ENCODE measurements around the gene YEATS4. TPM values are rescaled to one million over a fixed set of nuclear protein-coding genes. Genes with fewer than 3 reads are reported as not detected.

Gene YEATS4
- total and polyA plus RNA-seq, 9 of the 15 experiments (the other 6 are each of a cell fraction or from before 2014, with no cell fraction given) = 25.9 to 92.2 (median 49.2) TPM

GRCh38 chr12:69386921-69387320 lies 27.4 kb downstream of the YEATS4 start:
- TF ChIP-seq ZNF175 (CRISPR knock-in tag; IDR thresholded peaks at IDR 0.05; ENCODE audit: low read depth) (no peak), FOXM1 (IDR thresholded peaks at IDR 0.05; ENCODE audit: low read depth) (no peak), FOXM1 (CRISPR knock-in tag; IDR thresholded peaks at IDR 0.05; ENCODE audit: low read depth) (no peak), C11orf30 (IDR thresholded peaks at IDR 0.05; ENCODE audit: low read depth) (0 out of 2 replicates have a peak, but pooled peaks have one; percentile 13)
- no TSS peak for BruUV-seq (replicated peaks)
- no peaks in the 10 kb centered on the region for H4K20me1 ChIP-seq (replicated peaks; ENCODE audit: control insufficient read depth, insufficient read depth, low read length)
- no peak overlapping the region for H3K9ac ChIP-seq (ENCODE audit: insufficient read depth in 1 of 2, low read depth in 2 of 2, low read length in 2 of 2)
- no peak for ATAC-seq
- H3K4me1 ChIP-seq (replicated peaks in 1 of 2; ENCODE audit: control insufficient read depth in 2 of 2, insufficient read depth in 2 of 2, low read length in 2 of 2) = no peaks in the 10 kb centered on the region; a peak in 1 of 5 replicates
- H3K4me3 ChIP-seq = no peak overlapping the region
- H3K9me3 ChIP-seq (replicated peaks; ENCODE audit: control insufficient read depth, insufficient read depth, low read depth, low read length) = no peaks in the 10 kb centered on the region
- ChIA-PET CTCF (ENCODE audit: low intra/inter-chr PET ratio) (no interaction called here), POLR2A (no interaction called here)
- H3K27me3 ChIP-seq (ENCODE audit: control insufficient read depth in 2 of 2, insufficient read depth in 2 of 2, low read length in 2 of 2) = no peaks in the 10 kb centered on the region
- no peak overlapping the region for H3K27ac ChIP-seq (ENCODE audit: extremely low read depth, low read depth, low read length)
- in situ Hi-C loops (cut with MboI) = no loop called here
- no peak for DNase-seq (ENCODE audit: extremely low read depth in 1 of 4, low spot score in 3 of 4)
- H3K9me1 ChIP-seq (ENCODE audit: control insufficient read depth, insufficient read depth, low read length) = no peaks in the 10 kb centered on the region
- 97% methylated on average over 2 of the region's 2 CpGs for WGBS (ENCODE audit: insufficient coverage, low coverage, missing lambda C conversion rate)
- no peak overlapping the region for H3K4me2 ChIP-seq (ENCODE audit: insufficient read depth, low read length)
- intact Hi-C loops (cut with micrococcal nuclease) = no loop called here
- peaks cover 58% of the 10 kb centered on the region for H3K36me3 ChIP-seq (ENCODE audit: control insufficient read depth, insufficient read depth, low read length)
- no peak overlapping the region for H2AFZ ChIP-seq (ENCODE audit: low read depth, low read length)
- FAIRE-seq = no peak
- no peaks in the 10 kb centered on the region for H3K79me2 ChIP-seq (ENCODE audit: control insufficient read depth, insufficient read depth, low read length)

- CTCF ChIA-PET (ENCODE audit: low intra/inter-chr PET ratio) = interaction anchor here (0.8 to 1.6 kb wide), 2 partner anchors 98 to 183 kb away, joined by 3 to 11 read pairs; no protein-coding TSS in a partner anchor
- Histone ChIP-seq H3K9ac (ENCODE audit: insufficient read depth in 1 of 2, low read depth in 2 of 2, low read length in 2 of 2) (no peak overlapping the region), H3K27me3 (ENCODE audit: control insufficient read depth in 2 of 2, insufficient read depth in 2 of 2, low read length in 2 of 2) (no peaks in the 10 kb centered on the region), H3K36me3 (ENCODE audit: control insufficient read depth, insufficient read depth, low read length) (peaks cover 47% of the 10 kb centered on the region), H3K9me3 (replicated peaks; ENCODE audit: control insufficient read depth, insufficient read depth, low read depth, low read length) (no peaks in the 10 kb centered on the region), H3K9me1 (ENCODE audit: control insufficient read depth, insufficient read depth, low read length) (no peaks in the 10 kb centered on the region), H3K4me2 (ENCODE audit: insufficient read depth, low read length) (no peak overlapping the region), H3K4me3 (no peak overlapping the region), H3K27ac (ENCODE audit: extremely low read depth, low read depth, low read length) (no peak overlapping the region), H3K4me1 (replicated peaks in 1 of 2; ENCODE audit: control insufficient read depth in 2 of 2, insufficient read depth in 2 of 2, low read length in 2 of 2) (no peaks in the 10 kb centered on the region; a peak in 1 of 5 replicates), H2AFZ (ENCODE audit: low read depth, low read length) (no peak overlapping the region), H4K20me1 (replicated peaks; ENCODE audit: control insufficient read depth, insufficient read depth, low read length) (no peaks in the 10 kb centered on the region), H3K79me2 (ENCODE audit: control insufficient read depth, insufficient read depth, low read length) (no peaks in the 10 kb centered on the region)
- peak; percentile 51 for FAIRE-seq
- no TSS peak for BruUV-seq (replicated peaks)
- peak; percentile 58; the same call in 1 of the 3 replicates for ATAC-seq
- in situ Hi-C loops (cut with MboI) (no loop called here), intact Hi-C loops (cut with micrococcal nuclease) (no loop called here)
- DNase-seq (ENCODE audit: extremely low read depth in 1 of 4, low spot score in 3 of 4) = peak in 1 of 4 experiments; percentile 15
- 100% methylated on average over 1 of the region's 1 CpG for WGBS (ENCODE audit: insufficient coverage, low coverage, missing lambda C conversion rate)
- POLR2A ChIA-PET = interaction anchor here (0.8 kb wide), 1 partner anchor 24 kb away, joined by 3 read pairs; no protein-coding TSS in a partner anchor
- 0 out of 2 replicates have a peak, but pooled peaks have one; percentile 27 for TF ChIP-seq DEAF1 (CRISPR knock-in tag; IDR thresholded peaks at IDR 0.05)
- TF ChIP-seq ZBTB17 (CRISPR knock-in tag; IDR thresholded peaks at IDR 0.05) = no peak
- TF ChIP-seq PCBP2 (IDR thresholded peaks at IDR 0.05; ENCODE audit: low read depth, low read length, poor library complexity, severe bottlenecking) = no peak
- TF ChIP-seq RAD21 (CRISPR knock-in tag; conservative IDR thresholded peaks at IDR 0.05 in 1 of 2, IDR thresholded peaks at IDR 0.05 in 1 of 2) = peak; percentile 46 to 54
These were observed 28.8 kb downstream of the YEATS4 start for GRCh38 chr12:69388371-69388770.
